NCI-H187 treated with DMSO at 0.1 percent for 48 hours (cell line): Measurements from ENCODE around the gene SYP.
A peak's percentile ranks its signal among the peaks of the same experiment; 100 is the strongest.
"Not testable (repeated sequence)": the region's sequence is repeated elsewhere in the genome, so short reads cannot be mapped to it uniquely, and the experiment has no call there.

Source experiments
- DNase-seq: peaks from one replicate; lab custom pipeline; 2025; lab: John Stamatoyannopoulos, UW

The SYP gene

DNA sequence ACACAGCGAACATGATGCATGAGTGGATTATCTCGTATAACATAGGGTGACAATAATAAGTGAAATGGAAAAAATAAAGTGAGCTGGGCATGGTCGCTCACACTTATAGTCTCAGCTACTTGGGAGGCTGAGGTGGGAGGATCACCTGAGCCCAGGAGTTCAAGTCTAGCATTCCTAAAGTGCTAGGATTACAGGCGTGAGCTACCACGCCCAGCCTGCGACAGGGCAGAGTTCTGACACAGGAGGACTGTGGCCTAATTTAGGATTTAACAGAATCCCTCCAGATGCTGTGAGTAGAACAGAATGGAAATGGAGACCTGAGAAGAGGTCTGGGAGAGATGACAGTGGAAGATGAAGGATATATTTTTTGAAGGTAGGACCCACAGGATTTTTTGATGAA lies 10.4 kb downstream of the SYP start:
- DNase-seq, result no peak

- DNase-seq, result no peak
Measured at GRCh38 chrX:49188468-49189076, 11.4 kb downstream of the SYP start.

GRCh38 chrX:49187526-49187925 lies 12.5 kb downstream of the SYP start:
- no peak for DNase-seq

- no peak for DNase-seq
Measured at GRCh38 chrX:49187028-49187394, 13.0 kb downstream of the SYP start.

DNA sequence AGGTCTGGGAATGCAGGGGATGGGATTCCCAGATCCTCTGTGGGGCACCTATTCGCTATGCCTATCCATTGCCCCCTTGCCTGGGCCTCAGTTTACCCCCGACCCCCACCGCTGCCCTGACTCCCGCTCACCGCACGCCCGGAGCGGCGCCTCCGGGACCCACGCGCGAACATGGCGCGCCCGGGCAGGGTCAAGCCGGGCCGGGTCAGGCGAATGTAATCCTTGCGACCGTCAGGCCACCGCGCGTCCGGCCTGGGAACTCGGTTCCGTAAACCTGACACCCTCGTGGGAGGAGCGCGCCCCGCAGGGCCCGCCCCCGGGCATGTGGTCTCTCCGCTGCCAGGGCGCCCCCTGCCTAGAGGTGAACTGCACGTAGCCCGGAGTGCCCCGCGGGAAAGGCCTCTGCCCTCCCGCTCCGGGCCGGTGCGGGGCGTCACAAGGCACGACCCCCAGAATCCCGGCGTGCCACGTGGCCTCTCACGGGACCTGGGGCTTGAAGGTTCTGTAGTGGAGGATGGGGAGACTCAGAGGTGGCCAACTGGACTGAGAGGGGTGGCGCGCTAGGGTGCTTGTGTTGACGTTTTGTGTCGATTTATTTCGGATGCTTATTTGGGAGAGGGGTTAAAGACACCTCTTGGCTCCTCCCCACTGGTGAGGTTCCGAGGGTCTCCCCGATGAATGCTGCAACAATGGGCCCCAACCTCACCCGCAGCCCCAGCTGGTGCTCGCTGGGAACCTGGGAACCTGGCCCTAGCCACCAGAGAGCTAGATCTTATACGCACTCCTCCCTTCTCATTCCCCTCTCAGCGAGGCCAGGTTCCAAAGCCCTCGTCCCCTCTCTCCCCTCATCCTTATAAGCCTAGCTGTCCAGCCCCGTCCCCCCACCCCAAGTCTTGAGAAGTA lies 13.6 kb downstream of the SYP start, which contains the start of gene PRICKLE3:
Gene PRICKLE3, minus strand, starts transcription at position 249 of the 903 bp plus-strand sequence. Its CDS starts 76 bp downstream, at position 173.
- no peak for DNase-seq

GRCh38 chrX:49184294-49185281 lies 15.4 kb downstream of the SYP start:
- peak; percentile 28 for DNase-seq

DNA sequence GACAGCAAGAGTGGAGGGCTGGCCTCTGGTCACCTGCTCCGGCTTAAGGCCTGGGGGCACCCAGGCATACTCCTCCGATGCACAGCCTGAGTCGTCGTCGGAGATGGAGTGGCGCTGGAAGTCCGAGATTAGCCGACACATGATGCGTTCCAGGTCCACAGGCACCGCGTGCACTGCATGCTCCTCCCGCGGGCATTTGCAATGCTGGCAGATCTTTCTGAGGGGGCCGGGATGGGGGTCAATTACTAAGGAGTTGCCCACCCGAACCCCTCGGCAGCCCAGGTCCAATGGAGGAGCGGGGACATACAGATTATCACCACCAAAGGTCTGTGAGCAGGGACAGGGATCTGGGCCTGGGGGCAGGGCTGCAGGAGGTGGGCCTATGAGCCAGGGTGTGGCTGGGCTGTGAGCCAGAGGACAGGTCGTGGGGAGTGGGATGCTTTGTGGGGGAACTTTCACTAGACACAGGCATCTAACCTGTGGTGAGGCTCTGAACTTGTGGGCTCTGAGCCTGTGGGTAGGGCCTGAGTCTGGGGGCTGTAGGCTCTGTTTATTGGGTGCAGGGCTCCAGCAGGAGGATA lies 16.2 kb downstream of the SYP start:
- DNase-seq, result no peak

DNA sequence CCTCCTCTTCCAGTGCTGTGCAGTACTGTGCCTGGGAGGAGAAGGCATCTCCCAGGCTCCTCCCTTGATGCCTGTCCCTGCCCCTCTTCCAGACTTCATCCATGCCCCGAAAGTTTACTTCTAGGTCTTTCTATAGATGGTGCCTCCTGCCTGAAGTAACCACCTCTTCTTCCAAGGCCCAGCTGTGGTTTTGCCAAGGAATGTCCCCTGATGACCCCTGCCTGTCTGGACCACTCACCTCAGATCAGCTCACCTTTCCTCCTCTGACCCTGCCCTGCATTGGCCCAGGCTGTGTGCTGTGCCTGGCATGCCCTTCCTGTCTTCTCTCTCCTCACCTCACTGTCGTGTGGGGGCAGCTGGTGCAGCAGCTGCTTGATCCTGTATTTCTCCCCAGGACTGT lies 20.6 kb downstream of the SYP start:
- DNase-seq, result no peak

GRCh38 chrX:49178537-49178936 lies 21.5 kb downstream of the SYP start:
- no peak for DNase-seq

- DNase-seq, result no peak
Measured at GRCh38 chrX:49177873-49178480, 22.0 kb downstream of the SYP start.

- no peak for DNase-seq
Measured at GRCh38 chrX:49177338-49177833, 22.6 kb downstream of the SYP start.

- DNase-seq, result no peak
Measured at GRCh38 chrX:49176421-49177326, 23.3 kb downstream of the SYP start.

DNA sequence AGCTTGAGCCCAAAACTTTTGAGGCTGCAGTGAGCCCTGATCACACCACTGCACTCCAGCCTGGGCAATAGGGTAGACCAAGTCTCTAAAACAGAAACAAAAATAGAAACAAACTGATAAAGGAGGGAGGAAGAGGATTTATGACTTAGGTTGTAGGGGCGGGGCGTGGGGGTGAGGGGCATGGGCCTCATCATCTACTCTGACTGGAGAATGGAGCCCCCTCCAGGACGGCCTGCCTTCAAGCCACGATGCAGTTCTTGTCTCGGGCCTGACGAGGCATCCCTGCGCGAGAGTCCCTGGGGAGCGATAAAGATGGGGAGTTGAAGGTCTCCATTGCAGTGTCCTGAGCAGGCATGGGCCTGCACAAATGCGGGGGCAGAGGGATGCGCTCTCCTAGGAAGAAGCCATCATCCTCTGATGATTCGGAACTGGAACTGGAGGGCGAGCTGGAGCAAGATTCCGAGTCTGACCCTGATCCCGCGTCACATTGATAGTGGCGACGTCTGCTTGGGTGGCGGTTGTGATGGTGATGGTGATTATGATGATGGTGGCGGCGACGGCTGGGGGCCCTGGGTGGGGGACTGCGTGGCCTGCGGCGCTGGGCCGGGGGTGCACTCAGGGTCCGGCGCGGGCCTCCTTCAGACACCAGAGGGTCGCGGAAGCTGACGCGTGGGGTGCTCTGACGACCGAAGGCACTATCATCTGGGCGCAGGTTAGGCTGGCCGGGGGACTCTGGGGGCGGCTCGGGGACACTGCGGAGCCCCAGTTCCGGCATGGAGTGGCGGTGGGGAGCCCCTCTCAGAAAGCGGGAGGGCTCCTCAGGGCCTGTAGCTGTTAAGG lies 24.3 kb downstream of the SYP start:
- DNase-seq, result no peak

- no peak for DNase-seq
Measured at GRCh38 chrX:49174723-49175122, 25.3 kb downstream of the SYP start.

- not testable (repeated sequence) for DNase-seq
Measured at GRCh38 chrX:49173544-49173943, 26.4 kb downstream of the SYP start.

- DNase-seq, result no peak
Measured at GRCh38 chrX:49172280-49172780, 27.7 kb downstream of the SYP start.

DNA sequence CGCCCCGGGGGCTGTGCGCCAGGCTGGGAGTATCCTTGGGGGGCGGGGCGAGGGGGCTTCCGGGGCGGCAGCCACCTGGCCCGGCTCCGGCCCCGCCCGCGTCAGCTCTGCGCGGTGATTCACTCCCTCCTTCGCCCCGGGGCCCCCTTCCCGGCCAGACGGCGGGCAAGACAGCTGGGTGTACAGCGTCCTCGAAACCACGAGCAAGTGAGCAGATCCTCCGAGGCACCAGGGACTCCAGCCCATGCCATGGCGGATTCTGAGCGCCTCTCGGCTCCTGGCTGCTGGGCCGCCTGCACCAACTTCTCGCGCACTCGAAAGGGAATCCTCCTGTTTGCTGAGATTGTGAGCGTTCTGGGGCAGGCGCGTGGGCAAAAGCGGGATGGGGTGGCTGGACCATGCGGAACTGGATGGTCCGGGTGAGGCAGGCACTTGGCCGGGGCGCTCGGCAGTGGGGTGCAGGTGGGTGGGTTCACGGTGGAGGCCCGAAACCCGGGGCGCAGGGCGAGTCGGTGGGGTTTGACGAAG lies 28.2 kb downstream of the SYP start, which contains the start of gene PLP2:
Gene PLP2, plus strand, starts transcription at position 147 of the 528 bp plus-strand sequence. Its CDS starts 103 bp downstream, at position 250.
- no peak for DNase-seq

GRCh38 chrX:49167740-49168108 lies 32.3 kb downstream of the SYP start:
- DNase-seq, result no peak
